PC-3 (cell line): ENCODE measurements around the gene ADCY9.

Experiments
- EZH2 ChIP-seq: fragments of 300-600 bp; sonication (generic); IDR thresholded peaks from one replicate; pipeline ENCODE4 v1.6.1; 2017; ENCODE audit warnings: antibody characterized with exemption, mild to moderate bottlenecking, low read length; ENCODE audit not compliant: unreplicated experiment
- EZH2phosphoT487 ChIP-seq: fragments of 300-600 bp; sonication (generic); IDR thresholded peaks from 2 replicates; pipeline ENCODE4 v1.6.1; 2018; ENCODE audit warnings: mild to moderate bottlenecking, antibody characterized with exemption, low read length, borderline replicate concordance
- TF ChIP-seq, protein P1 (sequence below): fragments of 300-600 bp; sonication (generic); conservative IDR thresholded peaks from 2 replicates; pipeline ENCODE4 v1.5.1; 2017; ENCODE audit warnings: antibody characterized with exemption, low read depth, mild to moderate bottlenecking, low read length

DNA sequence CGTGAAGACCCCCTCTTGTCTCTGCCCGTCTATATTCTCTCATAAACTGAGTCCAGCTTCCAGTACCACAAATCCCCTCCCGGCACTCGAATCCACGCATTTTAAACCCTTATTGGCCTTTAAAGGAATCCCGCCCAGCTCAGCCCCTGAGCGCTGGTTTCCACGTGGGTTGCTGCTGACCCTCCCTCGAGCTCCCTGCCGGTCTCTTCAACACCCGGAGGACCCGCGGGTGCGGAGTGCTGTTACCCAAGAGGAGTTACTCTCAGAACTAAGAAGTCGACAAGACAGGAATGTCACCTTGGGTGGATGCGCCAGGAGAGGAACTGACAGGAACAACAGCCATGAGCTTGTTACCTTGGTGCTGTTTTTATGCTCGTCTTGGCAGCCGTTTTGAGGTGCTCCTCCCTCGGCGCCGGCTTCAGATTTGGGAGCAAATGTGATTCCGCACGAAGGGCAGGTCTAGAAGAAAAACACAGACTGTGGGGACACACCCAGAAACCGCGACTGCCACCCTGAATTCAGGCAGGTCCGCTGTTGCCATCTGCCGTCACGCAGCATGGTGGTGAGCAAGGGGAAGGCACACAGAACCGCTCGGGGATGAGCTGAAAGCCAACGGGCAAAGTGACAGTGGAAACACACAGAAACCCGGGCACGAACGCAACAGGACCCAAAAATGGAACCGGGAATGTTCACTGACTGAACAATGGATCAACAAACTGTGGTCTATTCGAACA is 123.0 kb downstream of the ADCY9 start:
- TF ChIP-seq, protein P1, sequence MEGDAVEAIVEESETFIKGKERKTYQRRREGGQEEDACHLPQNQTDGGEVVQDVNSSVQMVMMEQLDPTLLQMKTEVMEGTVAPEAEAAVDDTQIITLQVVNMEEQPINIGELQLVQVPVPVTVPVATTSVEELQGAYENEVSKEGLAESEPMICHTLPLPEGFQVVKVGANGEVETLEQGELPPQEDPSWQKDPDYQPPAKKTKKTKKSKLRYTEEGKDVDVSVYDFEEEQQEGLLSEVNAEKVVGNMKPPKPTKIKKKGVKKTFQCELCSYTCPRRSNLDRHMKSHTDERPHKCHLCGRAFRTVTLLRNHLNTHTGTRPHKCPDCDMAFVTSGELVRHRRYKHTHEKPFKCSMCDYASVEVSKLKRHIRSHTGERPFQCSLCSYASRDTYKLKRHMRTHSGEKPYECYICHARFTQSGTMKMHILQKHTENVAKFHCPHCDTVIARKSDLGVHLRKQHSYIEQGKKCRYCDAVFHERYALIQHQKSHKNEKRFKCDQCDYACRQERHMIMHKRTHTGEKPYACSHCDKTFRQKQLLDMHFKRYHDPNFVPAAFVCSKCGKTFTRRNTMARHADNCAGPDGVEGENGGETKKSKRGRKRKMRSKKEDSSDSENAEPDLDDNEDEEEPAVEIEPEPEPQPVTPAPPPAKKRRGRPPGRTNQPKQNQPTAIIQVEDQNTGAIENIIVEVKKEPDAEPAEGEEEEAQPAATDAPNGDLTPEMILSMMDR: no peak
- TF ChIP-seq EZH2: no peak
- no peak for TF ChIP-seq EZH2phosphoT487
